Measurements from ENCODE around the gene USP9X.
A peak's percentile ranks its signal among the peaks of the same experiment; 100 is the strongest.
"Not testable (repeated sequence)": the region's sequence is repeated elsewhere in the genome, so short reads cannot be mapped to it uniquely, and the experiment has no call there.

USP9X gene

GRCh38 chrX:41122664-41123257, 37.5 kb downstream of the USP9X start:
- no peak for DNase-seq (ENCODE audit: low read depth in 2 of 2)

GRCh38 chrX:41127477-41128192, 42.4 kb downstream of the USP9X start:
- no peak for DNase-seq (ENCODE audit: low read depth in 2 of 2)

- DNase-seq (ENCODE audit: low read depth in 2 of 2) = no peak
These were observed 43.7 kb downstream of the USP9X start for GRCh38 chrX:41128955-41129354.

- DNase-seq (ENCODE audit: low read depth in 2 of 2) = no peak
These were observed 46.5 kb downstream of the USP9X start for GRCh38 chrX:41131766-41132165.

- DNase-seq (ENCODE audit: low read depth in 2 of 2) = no peak
These were observed 48.3 kb downstream of the USP9X start for GRCh38 chrX:41133551-41133950.

- DNase-seq (ENCODE audit: low read depth in 2 of 2) = no peak
These were observed 52.3 kb downstream of the USP9X start for GRCh38 chrX:41137589-41137988.

GRCh38 chrX:41142130-41142910, 57.1 kb downstream of the USP9X start:
- no peak for DNase-seq (ENCODE audit: low read depth in 2 of 2)

GRCh38 chrX:41144873-41145272, 59.6 kb downstream of the USP9X start:
- DNase-seq (ENCODE audit: low read depth in 2 of 2) = no peak

- no peak for DNase-seq (ENCODE audit: low read depth in 2 of 2)
These were observed 60.8 kb downstream of the USP9X start for GRCh38 chrX:41145920-41146608.

- DNase-seq (ENCODE audit: low read depth in 2 of 2) = no peak
These were observed 63.3 kb downstream of the USP9X start for GRCh38 chrX:41148553-41148952.

- DNase-seq (ENCODE audit: low read depth in 2 of 2) = no peak
These were observed 64.8 kb downstream of the USP9X start for GRCh38 chrX:41150043-41150442.

GRCh38 chrX:41151726-41152125, 66.5 kb downstream of the USP9X start:
- not testable (repeated sequence) for DNase-seq (ENCODE audit: low read depth in 2 of 2)

- DNase-seq (ENCODE audit: low read depth in 2 of 2) = no peak
These were observed 67.0 kb downstream of the USP9X start for GRCh38 chrX:41152221-41152620.

- no peak for DNase-seq (ENCODE audit: low read depth in 2 of 2)
These were observed 68.2 kb downstream of the USP9X start for GRCh38 chrX:41153448-41153847.

GRCh38 chrX:41153957-41154356, 68.7 kb downstream of the USP9X start:
- no peak for DNase-seq (ENCODE audit: low read depth in 2 of 2)

GRCh38 chrX:41164449-41164848, 79.2 kb downstream of the USP9X start:
- no peak for DNase-seq (ENCODE audit: low read depth in 2 of 2)

- no peak for DNase-seq (ENCODE audit: low read depth in 2 of 2)
These were observed 82.6 kb downstream of the USP9X start for GRCh38 chrX:41167888-41168287.

- no peak for DNase-seq (ENCODE audit: low read depth in 2 of 2)
These were observed 91.0 kb downstream of the USP9X start for GRCh38 chrX:41176263-41176662.

- no peak for DNase-seq (ENCODE audit: low read depth in 2 of 2)
These were observed 92.1 kb downstream of the USP9X start for GRCh38 chrX:41177297-41177696.

GRCh38 chrX:41178201-41178600, 93.0 kb downstream of the USP9X start:
- no peak for DNase-seq (ENCODE audit: low read depth in 2 of 2)

GRCh38 chrX:41180194-41180908, 95.1 kb downstream of the USP9X start:
- peak in 1 of 2 donors; percentile 20 for DNase-seq (ENCODE audit: low read depth in 2 of 2)

GRCh38 chrX:41184312-41184711, 99.1 kb downstream of the USP9X start:
- no peak for DNase-seq (ENCODE audit: low read depth in 2 of 2)

Measured in stimulated activated CD8-positive, alpha-beta memory T cell treated with anti-CD3 and anti-CD28 coated beads, Interleukin-2, amount 100 ng/mL, for 1 hour (primary cell).